Motor neuron (in vitro differentiated cells): ENCODE data around the gene CPZ. TPM values are rescaled to one million over a fixed set of nuclear protein-coding genes. Genes with fewer than 3 reads are reported as not detected.
"Not testable (repeated sequence)": the region's sequence is repeated elsewhere in the genome, so short reads cannot be mapped to it uniquely, and the experiment has no call there.

Source experiments
- ATAC-seq, 8 experiments: fragments of 200-7000 bp; cut with Tn5 transposase; replicated peaks in 6 of 8; 2 replicates each; pipeline ENCODE4 v1.8.0; 2021; ENCODE audit warnings: mild to moderate bottlenecking in 8 of 8, moderate library complexity in 8 of 8
- H3K27ac ChIP-seq, 2 donors: fragments of 250-450 bp; sonication (Bioruptor Pico); 2 replicates each; pipeline ENCODE4 v1.9.0; 2021; ENCODE audit warnings: antibody characterized with exemption in 2 of 2, mild to moderate bottlenecking in 2 of 2, moderate library complexity in 1 of 2
- H3K4me1 ChIP-seq, 2 donors: fragments of 250-450 bp; sonication (Bioruptor Pico); replicated peaks in 1 of 2; 2 replicates each; pipeline ENCODE4 v1.6.1; 2021; ENCODE audit warnings: antibody characterized with exemption in 2 of 2, mild to moderate bottlenecking in 2 of 2, moderate library complexity in 1 of 2
- H3K4me3 ChIP-seq, 5 donors: fragments of 250-450 bp; sonication (Bioruptor Pico); 2 replicates each; pipeline ENCODE4 v1.9.0; 2021; ENCODE audit warnings: antibody characterized with exemption in 5 of 5, mild to moderate bottlenecking in 5 of 5, moderate library complexity in 4 of 5
- whole genome bisulfite sequencing, 10 experiments: fragments of 450-650 bp; shearing (Covaris generic); methylation state at CpG; one replicate each; pipeline ENCODE4 v1.0.0; 2022; 5-methylcytosine and 5-hydroxymethylcytosine counted together
- in situ Hi-C, 9 experiments: fragments of 400-800 bp; cut with MboI; loops; one replicate each; pipeline ENCODE4 v1.15.0; 2021; ENCODE audit warnings: low sequenced_read_pairs in 9 of 9, low pct_unique_long_range_greater_than_20kb in 2 of 9; ENCODE audit not compliant: unreplicated experiment in 9 of 9
- total RNA-seq, 8 experiments: library from RNA; unstranded; fragments of 300-600 nt; gene quantifications; 2 replicates each; pipeline versions ENCODE4 v1.2.3 to v1.2.4, GENCODE V29; 2022

The CPZ gene
- total RNA-seq, 8 experiments from 2014 or later = 0.11 to 48.4 (median 1.4) TPM; not detected in 2

DNA sequence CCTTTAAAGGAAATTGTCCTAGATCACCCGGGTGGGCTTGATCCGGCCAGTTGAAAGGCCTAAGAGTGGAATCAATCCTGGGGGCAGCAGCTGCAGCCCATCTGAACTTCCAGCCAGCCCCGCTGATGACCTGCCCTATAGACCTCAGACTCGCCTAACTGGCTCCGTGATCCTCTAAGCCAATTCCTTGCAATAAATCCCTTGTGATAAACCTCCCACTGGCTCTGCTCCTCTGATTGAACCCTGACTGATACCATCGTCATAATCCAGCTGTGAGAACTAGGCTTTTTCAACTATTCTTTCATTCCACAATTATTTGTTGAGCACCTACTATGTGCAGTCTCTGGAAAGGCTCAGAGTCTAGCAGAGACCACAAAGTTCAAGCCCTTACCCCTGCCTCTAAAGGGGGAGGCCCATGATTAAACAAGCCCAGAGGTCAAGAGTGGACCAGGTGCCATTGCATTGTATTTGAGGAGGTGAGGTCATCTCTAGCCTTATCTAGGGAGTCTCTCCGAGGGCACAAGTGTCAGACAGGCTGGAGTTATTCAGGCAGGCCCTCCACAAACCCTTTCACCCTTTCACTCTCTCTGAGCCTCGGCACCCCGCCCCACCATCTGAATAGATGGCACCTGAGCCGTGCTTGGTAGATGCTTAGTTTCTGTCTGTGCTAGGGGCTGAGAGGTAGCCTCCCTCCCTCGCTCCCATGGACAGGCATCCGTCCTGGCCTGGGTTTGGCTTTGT, 32.9 kb upstream of the CPZ start:
- in situ Hi-C loops = no loop called here
- no peak for ATAC-seq
- 67 to 95% (median 83%) methylated on average over 1 to 12 of the region's 12 CpGs; no CpG with 5 or more reads in 2 of the 10 experiments for WGBS, 10 experiments

DNA sequence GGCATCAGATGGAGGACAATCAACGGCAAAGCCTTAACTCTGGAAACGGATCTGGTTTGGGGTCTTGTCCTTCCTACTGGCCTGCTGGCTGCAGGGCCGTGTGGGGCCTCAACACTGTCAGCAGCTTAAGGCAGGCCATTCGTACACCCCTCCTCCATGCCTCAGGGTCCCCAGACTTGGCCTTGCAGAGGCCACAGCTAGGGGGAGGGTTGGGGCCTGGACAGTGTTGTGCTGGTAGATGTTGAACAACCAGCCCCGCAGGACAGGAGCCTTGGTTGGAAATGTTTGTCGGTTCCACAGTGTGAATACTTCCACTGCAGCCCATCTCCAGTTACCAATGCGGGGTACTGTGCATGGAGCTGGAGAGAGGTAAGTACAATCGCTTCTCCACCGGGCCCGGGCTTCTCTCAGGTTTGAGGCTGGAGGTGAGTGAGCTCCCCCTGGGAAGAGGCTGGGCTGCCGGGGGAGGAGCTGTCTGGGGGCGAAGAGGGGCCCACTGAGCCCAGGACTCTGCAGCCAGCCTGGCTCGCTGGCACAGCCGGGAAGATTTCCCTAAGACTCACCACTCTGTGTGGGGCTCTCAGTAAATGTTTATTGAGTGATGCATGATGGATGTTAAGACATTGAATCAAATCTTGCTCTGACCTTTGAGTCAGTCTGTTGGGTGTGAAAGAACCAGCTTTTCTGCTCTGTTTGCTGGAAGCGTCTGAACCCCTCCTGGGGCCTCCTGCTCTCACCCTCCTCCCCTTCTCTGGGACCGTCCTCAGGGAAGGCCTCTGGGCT, 32.1 kb upstream of the CPZ start:
- in situ Hi-C loops = no loop called here
- no peak overlapping the region for H3K4me3 ChIP-seq
- WGBS, 10 experiments = 17 to 59% (median 44%) methylated on average over 1 to 4 of the region's 16 CpGs; no CpG with 5 or more reads in 4 of the 10 experiments
- H3K4me1 ChIP-seq = peaks cover 0 to 10% of the 10 kb centered on the region in 2 donors
- no peak overlapping the region for H3K27ac ChIP-seq
- peak in 4 of 8 experiments; percentile 33 to 78 (median 56) for ATAC-seq

More for the DNA sequence above, 32.9 kb upstream of the CPZ start:
- no peak overlapping the region for H3K4me3 ChIP-seq
- H3K27ac ChIP-seq = no peak overlapping the region
- H3K4me1 ChIP-seq = peaks cover 0 to 10% of the 10 kb centered on the region in 2 donors

DNA sequence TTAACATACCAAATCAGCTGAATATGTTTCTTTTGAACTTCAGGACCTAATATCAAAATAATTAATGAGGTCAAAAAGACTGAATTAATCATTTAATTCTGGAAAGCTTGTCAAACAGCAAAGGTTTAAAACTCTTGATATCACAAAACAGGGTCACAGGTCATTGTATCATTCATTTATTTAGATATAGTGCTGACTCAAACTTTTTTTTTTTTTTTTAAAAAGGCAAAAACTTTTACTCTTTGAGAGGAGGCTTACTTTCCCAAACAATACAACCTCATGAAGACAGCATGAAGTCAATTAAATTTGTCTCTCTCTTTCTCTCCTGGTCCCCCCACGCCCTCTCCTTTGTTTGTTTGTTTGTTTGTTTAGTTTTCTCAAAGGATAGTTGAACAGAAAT, 28.0 kb upstream of the CPZ start:
- H3K4me1 ChIP-seq = peaks cover 0 to 10% of the 10 kb centered on the region in 2 donors
- no peak for ATAC-seq
- 0 to 78% (median 20%) methylated on average over 1 of the region's 1 CpG; no CpG with 5 or more reads in 3 of the 10 experiments for WGBS, 10 experiments
- no peak overlapping the region for H3K4me3 ChIP-seq
- H3K27ac ChIP-seq = no peak overlapping the region
- in situ Hi-C loops = no loop called here

DNA sequence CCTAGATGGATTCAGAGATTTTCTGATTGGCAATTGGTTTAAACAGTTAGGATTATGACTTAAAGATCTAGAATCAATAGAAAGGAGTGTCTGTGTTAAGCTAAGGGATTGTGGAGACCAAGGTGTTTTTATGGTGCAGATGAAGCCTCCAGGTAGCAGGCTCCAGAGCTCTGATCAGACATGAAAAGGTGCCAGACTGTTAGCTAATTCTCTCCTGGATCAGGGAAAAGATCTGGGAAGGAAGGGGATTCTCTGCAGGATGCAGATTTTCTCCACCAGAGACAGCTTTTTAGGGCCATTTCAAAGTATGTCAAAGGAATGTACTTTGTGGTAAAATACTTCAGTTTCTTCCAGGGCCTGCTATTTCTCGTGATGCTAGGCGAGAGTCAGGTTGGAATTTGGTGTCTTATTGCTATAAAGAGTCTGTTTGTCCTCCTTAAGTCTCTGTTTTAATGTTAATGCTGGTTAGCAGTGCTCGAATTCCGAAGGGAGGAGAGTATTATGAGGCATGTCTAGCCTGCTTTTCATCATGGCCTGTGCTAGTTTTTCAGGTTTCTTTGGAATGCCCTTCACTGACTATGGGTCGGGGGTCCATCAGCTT, 24.4 kb upstream of the CPZ start:
- in situ Hi-C loops = no loop called here
- Histone ChIP-seq H3K27ac (no peak overlapping the region), H3K4me3 (no peak overlapping the region), H3K4me1 (no peaks in the 10 kb centered on the region)
- 0 to 61% (median 30%) methylated on average over 1 to 5 of the region's 5 CpGs for WGBS, 10 experiments
- peak in 1 of 8 experiments; percentile 56 for ATAC-seq

DNA sequence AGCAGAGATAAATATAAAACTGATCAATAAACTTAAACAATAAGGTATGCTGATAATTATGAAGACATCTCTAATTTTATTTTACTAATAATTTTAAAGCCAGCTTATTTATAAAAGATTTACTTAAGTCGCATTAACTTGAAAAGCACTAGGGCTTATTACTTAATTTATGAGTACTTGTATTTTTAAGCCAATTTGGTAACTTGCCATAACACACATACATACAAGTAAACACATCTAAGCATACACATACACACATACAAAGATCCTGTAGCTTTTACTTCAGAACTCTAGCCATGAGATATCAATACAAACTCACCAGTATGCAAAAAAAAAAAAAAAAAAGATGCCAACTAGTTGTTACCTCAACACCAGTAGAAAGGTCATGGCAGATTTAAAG, 22.4 kb upstream of the CPZ start:
- H3K4me1 ChIP-seq = no peaks in the 10 kb centered on the region
- ATAC-seq = no peak
- in situ Hi-C loops = no loop called here
- 10 to 100% (median 79%) methylated on average over 1 of the region's 1 CpG for WGBS, 10 experiments
- H3K4me3 ChIP-seq = no peak overlapping the region
- H3K27ac ChIP-seq = no peak overlapping the region

DNA sequence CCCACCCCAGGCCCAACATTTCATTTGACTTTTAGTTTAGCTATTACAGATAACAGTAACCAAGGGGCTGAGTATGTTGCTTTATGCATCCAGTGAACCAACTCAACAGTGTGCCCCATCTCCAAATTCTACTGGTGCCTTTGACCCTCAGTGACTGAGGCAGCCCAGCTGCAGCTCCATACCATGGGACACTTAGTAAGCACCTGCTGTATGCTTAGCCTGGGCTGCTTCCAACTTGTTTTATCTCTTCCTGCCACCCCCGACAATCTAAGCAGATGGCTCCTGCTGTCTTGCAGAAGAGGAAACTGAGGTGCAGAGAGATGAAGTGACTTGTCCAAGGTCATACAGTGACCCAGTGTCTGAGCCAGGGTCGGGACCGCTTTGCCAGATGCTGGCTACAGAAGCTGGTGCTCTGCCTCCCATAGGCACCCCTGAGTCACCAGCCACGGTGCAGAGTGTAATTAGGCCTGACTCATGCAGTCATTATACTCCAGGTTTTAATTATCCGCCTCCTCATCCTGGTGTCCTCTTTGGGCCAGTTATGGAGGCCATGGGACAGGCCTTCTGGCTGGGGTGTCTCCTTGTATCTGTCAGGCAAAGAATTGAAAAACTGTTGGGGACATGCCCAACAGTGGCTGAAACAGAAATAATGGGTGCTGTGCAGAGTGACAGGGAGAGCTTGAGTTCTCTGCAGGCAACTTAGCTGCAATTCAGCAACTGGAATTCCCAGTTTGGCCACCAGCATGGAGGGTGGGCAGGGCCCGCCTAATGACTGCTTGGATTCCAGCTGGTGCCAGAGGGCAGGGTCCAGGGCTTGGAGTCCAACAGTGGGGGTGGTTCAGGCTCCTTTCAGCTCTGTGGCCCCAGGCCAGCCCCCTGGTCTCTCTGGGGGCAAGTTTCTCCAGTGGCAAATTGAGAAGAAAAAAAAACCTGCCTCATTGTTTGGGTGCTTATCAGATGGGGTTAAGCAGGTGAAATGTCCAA, 20.6 kb upstream of the CPZ start:
- ATAC-seq = no peak
- in situ Hi-C loops = no loop called here
- Histone ChIP-seq H3K4me1 (no peaks in the 10 kb centered on the region), H3K27ac (no peak overlapping the region), H3K4me3 (no peak overlapping the region)
- 61 to 100% (median 67%) methylated on average over 1 to 5 of the region's 6 CpGs; no CpG with 5 or more reads in 5 of the 10 experiments for WGBS, 10 experiments

DNA sequence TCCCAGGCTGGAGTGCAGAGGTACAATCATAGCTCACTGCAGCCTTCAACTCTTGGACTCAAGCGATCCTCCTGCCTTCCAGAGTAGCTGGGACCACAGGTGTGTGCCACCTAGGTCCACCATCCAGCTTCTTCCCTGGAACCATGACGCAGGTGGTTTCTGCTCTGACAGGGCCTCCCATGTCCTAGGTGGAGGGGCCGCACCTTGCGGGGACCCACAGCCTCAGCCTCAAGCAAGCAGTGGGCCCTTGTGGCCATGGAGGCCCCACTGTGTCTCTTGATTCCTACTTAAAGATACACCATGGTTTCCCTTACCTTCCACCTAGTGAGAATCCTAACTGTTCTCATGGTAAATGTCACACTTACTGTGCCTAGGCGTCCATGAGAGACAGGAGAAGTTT, 19.3 kb upstream of the CPZ start:
- Histone ChIP-seq H3K27ac (no peak overlapping the region), H3K4me3 (no peak overlapping the region), H3K4me1 (no peaks in the 10 kb centered on the region)
- ATAC-seq = no peak
- in situ Hi-C loops = no loop called here
- 55 to 100% (median 80%) methylated on average over 1 to 3 of the region's 5 CpGs; no CpG with 5 or more reads in 1 of the 10 experiments for WGBS, 10 experiments

DNA sequence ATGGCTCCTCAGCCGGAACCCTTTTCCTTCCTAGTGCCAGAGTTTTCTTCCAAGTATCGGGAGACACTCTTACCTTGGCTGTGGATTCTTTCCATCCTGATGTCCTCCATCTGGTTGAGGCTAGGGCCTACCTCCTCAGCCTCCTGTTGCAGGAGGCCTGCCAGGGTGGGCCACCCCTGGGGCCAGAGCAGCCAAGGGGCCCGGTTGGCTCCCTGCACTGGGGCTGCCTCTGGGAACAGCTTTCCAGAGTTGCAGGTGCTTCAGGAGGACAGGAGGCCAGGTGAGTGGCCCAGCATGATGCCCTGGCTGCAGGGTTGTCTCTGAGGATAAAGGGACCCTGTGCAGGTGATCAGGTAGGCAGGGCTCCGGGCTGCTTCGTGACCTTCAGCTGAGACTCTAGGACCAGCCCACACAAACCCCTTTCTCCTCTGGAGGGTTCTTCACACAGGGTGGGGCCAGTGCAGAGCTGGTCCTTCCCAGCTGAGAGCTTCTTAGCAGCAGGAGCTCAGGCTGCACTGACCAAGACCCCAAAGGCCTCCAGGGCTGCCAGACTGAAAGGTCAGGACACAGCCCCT, 17.7 kb upstream of the CPZ start:
- ATAC-seq = no peak
- 40 to 100% (median 80%) methylated on average over 1 to 3 of the region's 5 CpGs; no CpG with 5 or more reads in 3 of the 10 experiments for WGBS, 10 experiments
- in situ Hi-C loops = no loop called here
- Histone ChIP-seq H3K27ac (no peak overlapping the region), H3K4me1 (no peaks in the 10 kb centered on the region), H3K4me3 (no peak overlapping the region)

DNA sequence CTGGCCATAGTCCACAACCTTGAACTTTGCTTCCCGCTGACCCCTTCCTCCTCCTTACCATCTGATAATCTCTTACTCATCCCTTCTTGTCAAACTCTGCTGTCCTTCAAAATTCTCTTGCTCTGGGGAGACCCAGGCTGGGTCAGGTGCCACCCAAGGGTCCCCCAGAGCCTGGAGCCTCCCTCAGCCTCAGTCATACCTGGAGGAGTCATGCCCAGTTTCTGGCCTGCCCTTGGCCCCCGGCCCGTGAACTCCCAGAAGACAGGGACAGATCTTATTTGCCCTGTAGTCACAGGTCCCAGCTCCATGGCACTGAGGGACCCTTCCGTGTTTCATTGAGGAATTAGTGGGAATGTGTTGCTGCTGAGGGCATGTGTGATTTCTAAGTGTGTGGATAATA, 17.1 kb upstream of the CPZ start:
- WGBS, 10 experiments = 28 to 100% (median 66%) methylated on average over 1 to 3 of the region's 4 CpGs; no CpG with 5 or more reads in 4 of the 10 experiments
- Histone ChIP-seq H3K4me1 (no peaks in the 10 kb centered on the region), H3K27ac (no peak overlapping the region), H3K4me3 (no peak overlapping the region)
- in situ Hi-C loops = no loop called here
- no peak for ATAC-seq

DNA sequence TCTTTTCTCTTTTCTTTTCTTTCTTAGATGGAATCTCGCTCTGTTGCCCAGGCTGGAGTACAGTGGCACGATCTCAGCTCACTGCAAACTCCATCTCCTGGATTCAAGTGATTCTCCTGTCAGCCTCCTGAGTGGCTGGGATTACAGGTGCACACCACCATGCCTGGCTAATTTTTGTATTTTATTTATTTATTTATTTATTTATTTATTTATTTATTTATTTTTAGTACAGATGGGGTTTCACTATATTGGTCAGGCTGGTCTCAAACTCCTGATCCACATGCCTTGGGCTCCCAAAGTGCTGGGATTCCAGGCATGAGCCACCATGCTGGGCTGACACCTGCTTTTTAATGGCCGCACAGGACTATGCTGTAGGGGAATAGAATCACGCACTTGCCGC, 16.0 kb upstream of the CPZ start:
- in situ Hi-C loops, H3K4me3 ChIP-seq, H3K27ac ChIP-seq, H3K4me1 ChIP-seq, ATAC-seq: not testable (repeated sequence)
- WGBS, 10 experiments = 14 to 91% (median 73%) methylated on average over 1 to 5 of the region's 5 CpGs; no CpG with 5 or more reads in 2 of the 10 experiments

DNA sequence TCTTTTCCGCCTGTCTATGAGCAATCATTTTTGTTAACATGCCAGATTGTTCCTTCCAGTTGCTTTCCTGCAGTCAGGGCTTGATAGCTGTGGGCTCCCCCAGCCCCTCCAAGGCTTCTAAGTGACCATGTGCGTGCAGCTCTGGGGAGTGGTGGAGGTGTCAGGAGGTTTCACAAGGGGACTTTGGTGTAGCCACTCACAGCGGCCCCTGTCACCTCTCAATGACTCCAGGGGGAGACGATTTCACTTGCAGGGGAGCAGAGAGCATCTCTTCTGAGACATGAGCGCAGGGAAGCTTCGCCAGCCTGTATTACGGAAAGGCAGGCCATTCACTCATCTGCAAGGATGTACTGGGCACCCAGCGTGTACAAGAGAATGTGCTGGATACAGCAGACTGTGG, 15.5 kb upstream of the CPZ start:
- no peak overlapping the region for H3K4me3 ChIP-seq
- WGBS, 10 experiments = 14 to 80% (median 56%) methylated on average over 1 to 8 of the region's 8 CpGs; no CpG with 5 or more reads in 3 of the 10 experiments
- in situ Hi-C loops = no loop called here
- H3K4me1 ChIP-seq = no peaks in the 10 kb centered on the region
- no peak overlapping the region for H3K27ac ChIP-seq
- ATAC-seq = no peak

DNA sequence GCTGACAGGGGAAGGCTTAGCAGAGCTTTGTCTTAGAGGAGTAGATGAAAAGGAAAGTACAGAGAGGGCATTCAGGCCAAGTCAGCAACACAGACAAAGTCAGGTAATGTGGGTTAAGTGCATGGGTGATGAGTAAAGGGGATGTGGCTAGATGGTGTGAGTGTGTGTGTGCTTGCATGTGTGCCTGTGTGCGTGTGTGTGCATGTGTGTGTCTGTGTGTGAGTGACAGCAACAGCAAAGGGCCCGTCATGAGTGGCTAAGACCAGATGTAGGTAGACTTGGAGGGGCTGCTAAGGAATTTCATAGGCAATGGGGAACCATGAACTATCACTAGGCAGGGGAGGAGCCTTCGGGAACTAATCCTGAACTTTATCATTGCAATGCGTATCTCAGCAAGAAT, 14.6 kb upstream of the CPZ start:
- no peaks in the 10 kb centered on the region for H3K4me1 ChIP-seq
- H3K4me3 ChIP-seq = no peak overlapping the region
- in situ Hi-C loops = no loop called here
- no peak for ATAC-seq
- whole genome bisulfite sequencing, 10 experiments = 0 to 100% (median 60%) methylated on average over 1 to 4 of the region's 4 CpGs; no CpG with 5 or more reads in 2 of the 10 experiments
- no peak overlapping the region for H3K27ac ChIP-seq
